Measurements from ENCODE around the gene MT1A. TPM values are rescaled to one million over a fixed set of nuclear protein-coding genes. Genes with fewer than 3 reads are reported as not detected.

MT1A gene
- total RNA-seq, 2 donors from 2014 or later, result 52.7 to 104 TPM

- no peak for DNase-seq (ENCODE audit: low spot score)
- intact Hi-C loops (cut with DNase I), result no loop called here
These were observed 11.8 kb upstream of the MT1A start for GRCh38 chr16:56626685-56627084.

GRCh38 chr16:56628486-56629350 is 9.7 kb upstream of the MT1A start:
- intact Hi-C loops (cut with DNase I), result no loop called here
- peak; percentile 38 for DNase-seq (ENCODE audit: low spot score)

DNA sequence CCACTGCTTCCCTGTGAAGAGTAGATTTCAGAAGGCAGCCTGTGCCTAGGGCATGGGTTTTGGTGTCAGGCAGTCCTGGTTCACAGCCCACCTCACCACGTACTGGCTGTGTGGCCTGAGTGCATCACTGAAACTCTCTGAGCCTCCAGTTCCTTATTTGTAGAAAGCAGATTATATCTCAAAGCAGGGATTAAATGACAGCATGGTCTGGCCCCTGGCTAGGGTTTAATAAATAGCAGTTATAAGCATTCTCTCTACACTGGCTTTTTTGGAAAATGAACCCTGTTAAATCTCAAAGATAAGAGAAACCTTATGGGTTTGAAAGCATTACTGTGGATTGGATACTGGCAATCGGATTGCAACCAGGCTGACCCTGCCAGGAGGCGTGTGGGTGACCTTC is 8.9 kb upstream of the MT1A start:
- intact Hi-C loops (cut with DNase I), result no loop called here
- no peak for DNase-seq (ENCODE audit: low spot score)

- no peak for DNase-seq (ENCODE audit: low spot score)
- intact Hi-C loops (cut with DNase I), result no loop called here
These were observed 8.3 kb upstream of the MT1A start for GRCh38 chr16:56630134-56630533.

- DNase-seq (ENCODE audit: low spot score), result no peak
- intact Hi-C loops (cut with DNase I), result no loop called here
These were observed 7.3 kb upstream of the MT1A start for GRCh38 chr16:56631197-56631596.

DNA sequence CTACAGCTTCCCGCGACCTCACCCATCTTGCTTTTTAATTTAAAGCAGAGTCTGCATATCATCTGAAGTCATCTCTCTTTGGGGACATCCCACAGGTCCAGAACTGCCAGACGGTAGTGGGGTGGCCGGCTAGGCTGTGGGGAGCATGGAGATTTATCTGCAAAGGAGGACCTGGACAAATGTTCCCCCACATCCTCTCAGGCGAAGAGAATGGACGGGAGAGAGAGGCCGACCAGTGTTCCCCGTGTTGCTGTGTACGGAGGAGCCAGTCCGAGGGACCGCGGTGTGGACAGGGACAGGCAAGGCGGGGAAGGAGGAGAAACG is 6.7 kb upstream of the MT1A start:
- intact Hi-C loops (cut with DNase I), result no loop called here
- DNase-seq (ENCODE audit: low spot score), result no peak

GRCh38 chr16:56632156-56632847 is 6.2 kb upstream of the MT1A start, which contains the start of gene MT1M:
TSS of gene MT1M (plus strand) at chr16:56632659. CDS start at chr16:56632732, 73 bp downstream.
- intact Hi-C loops (cut with DNase I), result no loop called here
- DNase-seq (ENCODE audit: low spot score), result peak; percentile 94

DNA sequence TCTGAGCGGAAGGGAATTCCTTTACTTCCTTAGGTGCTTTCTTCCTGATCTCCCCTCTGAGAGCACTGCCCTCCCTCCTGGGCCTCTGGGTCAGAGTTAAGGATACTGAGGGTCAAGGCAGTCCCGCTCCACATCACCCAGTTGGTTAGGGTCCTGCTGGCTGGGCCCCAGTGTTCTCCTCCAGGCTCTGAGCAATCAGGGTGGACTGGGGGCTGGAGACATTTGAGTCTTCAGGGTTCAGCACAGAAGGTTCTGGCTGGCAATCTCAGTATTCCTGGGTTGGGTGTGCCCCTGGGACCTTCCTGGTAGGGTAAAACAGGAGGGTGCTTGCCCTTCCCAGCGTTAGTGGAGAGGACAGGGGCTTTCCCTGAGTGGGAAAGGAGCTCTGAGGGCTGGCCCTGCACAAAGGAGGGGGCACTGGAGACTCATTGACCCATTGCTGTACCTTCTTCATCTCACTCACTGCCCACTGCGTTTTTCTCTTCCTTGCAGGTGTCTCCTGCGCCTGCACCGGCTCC is 5.6 kb upstream of the MT1A start:
- peak; percentile 76 for DNase-seq (ENCODE audit: low spot score)
- intact Hi-C loops (cut with DNase I), result no loop called here

- intact Hi-C loops (cut with DNase I), result no loop called here
These were observed 4.9 kb upstream of the MT1A start for GRCh38 chr16:56633535-56633934.

DNA sequence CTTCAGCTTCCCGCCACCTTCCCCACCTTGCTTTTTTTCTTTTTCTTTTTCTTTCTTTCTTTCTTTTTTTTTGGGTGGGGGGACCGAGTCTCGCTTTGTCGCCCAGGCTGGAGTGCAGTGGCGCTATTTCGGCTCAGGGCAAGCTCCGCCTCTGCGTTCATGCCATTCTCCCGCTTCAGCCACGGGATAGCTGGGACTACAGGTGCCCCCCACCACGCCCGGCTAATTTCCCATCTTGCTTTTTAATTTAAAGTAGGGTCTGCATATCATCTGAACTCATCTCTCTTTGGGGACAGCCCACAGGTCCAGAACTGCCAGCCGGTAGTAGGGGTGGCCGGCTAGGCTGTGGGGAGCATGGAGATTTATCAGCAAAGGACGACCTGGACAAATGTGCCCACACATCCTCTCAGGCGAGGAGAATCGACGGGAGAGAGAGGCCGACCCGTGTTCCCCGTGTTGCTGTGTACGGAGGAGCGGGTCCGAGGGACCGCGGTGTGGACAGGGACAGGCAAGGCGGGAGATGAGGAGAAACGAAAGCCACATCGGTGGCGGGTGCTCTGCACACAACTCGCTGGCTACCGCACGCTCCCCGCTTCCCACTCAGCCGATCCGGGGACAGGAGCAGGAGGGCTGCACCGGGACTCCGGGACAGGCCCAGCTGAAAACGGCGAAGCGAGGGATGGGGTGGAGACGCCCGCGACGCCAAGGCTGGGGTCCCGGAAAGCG is 3.6 kb upstream of the MT1A start:
- no peak for DNase-seq (ENCODE audit: low spot score)
- intact Hi-C loops (cut with DNase I), result no loop called here

More at GRCh38 chr16:56633535-56633934, 4.9 kb upstream of the MT1A start:
- DNase-seq (ENCODE audit: low spot score), result peak; percentile 63

DNA sequence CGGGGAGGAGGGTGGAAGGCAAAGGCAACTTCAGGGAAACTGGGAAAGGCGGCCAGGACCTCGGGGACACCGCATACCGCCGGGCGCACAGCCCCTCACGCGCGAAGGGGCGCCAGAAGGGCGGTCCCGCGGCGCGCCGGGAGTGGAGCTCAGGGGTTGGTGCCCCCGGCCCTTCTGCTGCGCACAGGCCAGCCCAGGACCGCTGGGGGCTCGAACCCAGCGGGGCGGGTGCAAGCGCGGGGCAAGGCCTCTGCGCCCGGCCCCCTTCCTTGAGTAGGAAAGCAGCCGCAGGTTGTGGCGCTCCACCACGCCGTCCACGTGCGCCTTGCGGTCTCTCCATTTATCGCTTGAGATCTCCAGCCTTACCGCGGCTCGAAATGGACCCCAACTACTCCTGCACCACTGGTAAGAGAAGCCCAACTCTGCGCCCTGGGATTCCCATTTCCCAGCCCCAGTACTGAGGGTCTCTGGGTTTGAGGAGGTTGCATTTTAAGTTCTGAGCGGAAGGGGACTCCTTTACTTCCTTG is 3.0 kb upstream of the MT1A start:
- intact Hi-C loops (cut with DNase I), result no loop called here
- DNase-seq (ENCODE audit: low spot score), result no peak

DNA sequence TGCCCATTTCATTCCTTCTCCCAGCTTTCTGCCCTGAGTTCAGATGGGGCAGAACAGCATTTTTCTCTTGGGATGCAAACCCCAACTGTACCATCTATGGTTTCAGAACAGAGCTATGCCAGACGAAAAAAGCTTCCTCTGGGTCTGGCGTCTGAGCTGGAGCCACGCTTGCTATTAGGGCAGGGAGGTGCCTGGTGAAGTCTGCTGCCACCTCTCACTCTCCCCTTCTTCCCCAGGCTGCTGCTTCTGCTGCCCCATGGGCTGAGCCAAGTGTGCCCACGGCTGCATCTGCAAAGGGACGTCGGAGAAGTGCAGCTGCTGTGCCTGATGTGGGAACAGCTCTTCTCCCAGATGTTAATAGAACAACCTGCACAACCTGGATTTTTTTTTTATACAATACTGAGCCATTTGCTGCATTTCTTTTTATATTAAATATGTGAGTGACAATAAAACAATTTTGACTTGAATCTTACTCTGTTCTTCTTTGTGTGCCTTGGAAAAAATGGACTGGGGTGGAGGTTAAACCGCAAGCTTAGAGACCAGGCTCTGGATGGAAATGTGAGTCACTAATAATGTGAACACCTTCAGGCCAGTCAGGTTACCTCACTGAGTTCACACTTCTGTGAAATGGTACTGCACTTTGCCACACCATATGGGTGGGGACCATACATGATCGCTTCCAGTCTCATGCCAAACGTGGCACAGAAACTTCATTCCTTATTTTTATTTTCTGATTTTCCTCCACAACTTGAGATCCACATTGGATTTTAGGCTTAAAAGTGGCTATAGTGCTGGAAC is 1.7 kb upstream of the MT1A start:
- intact Hi-C loops (cut with DNase I), result no loop called here
- no peak for DNase-seq (ENCODE audit: low spot score)

DNA sequence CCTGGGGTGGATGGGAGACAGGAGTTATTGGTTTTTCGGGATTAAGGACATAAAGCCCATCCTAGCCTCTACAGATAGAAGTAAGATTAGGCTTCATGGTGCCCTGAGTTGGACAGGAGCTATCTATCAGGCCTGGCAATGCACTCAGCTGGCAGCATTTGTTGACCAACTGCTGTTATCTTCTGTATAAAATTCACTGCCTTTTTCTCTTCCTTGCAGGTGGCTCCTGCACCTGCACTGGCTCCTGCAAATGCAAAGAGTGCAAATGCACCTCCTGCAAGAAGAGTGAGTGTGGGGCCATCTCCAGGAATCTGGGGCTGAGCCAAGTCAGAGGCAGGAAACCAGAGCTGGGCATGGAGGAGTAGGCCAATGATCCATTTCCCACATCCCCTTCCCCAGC is 579 bp downstream of the MT1A start:
- intact Hi-C loops (cut with DNase I), result no loop called here
- no peak for DNase-seq (ENCODE audit: low spot score)

DNA sequence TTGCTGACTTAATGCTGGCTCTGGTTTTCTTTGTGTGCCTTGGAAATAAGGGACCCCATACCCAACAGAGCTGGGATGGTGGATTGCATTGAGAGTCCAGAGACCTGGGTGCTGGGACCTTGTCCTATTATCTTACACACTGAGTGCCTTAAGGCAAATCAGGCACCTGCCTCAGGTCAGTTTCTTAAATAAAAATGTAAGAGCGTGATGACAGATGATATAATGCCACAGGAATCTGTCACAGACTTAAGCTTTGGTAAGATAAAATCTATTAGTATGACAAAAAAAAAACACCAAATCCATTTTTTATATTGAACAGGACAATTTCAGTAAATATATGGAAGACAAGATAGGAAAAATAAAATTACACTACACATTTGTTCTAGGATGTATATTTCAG is 1.6 kb downstream of the MT1A start:
- no peak for DNase-seq (ENCODE audit: low spot score)
- intact Hi-C loops (cut with DNase I), result no loop called here

DNA sequence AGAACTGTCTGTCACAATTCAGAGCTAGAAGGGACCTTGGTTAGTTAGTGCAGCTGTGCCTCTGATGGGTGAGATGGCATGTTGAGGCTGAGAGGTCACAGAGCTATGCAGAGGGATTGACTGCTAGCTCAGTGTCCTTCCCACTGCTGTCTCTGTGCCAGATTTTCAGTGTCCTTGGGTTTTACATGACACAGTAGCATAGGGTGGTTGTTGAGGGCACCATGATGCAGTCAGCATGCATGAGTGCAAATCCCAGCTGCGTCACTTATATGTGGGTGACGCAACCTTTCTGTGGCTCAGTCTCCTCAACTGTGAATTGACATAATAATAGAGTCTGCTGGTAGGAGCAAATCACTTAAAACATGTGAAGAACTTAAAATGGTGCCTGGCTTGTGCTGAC is 2.7 kb downstream of the MT1A start:
- intact Hi-C loops (cut with DNase I), result no loop called here

DNA sequence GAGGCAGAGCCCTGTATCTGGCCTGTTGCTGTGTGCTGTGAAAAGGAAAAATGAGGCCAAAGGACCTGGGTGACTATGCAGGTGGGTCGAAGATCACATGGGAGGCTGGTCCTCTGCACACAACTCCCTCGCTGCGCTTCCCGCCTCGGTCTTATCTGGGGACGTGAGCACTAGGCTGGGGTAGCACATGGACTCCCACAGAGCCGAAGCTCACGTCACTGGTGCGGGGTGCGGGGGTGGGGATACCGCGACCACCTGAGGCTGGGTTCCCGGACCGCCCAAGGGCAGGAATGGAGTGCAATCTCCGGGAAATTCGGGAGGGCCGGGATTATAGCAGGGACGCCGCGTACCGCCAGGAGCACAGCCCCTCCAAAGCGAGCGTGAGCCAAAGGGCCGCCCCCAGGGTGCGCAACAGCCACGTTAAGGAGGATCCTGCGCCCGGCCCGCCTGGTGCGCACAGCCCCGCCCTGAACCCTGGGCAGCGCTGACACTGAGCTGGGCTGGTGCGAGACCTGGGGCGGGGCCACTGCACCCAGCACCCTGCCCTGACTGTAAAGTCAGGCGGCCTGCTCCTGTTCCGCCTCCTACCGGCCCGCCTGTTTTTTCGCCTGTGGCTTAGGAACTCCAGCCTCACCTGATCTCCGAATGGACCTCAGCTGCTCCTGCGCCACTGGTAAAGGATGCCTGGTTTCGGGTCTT is 4.8 kb downstream of the MT1A start:
- intact Hi-C loops (cut with DNase I), result no loop called here
- peak; percentile 95 for DNase-seq (ENCODE audit: low spot score)

More for the DNA sequence above, 2.7 kb downstream of the MT1A start:
- no peak for DNase-seq (ENCODE audit: low spot score)

DNA sequence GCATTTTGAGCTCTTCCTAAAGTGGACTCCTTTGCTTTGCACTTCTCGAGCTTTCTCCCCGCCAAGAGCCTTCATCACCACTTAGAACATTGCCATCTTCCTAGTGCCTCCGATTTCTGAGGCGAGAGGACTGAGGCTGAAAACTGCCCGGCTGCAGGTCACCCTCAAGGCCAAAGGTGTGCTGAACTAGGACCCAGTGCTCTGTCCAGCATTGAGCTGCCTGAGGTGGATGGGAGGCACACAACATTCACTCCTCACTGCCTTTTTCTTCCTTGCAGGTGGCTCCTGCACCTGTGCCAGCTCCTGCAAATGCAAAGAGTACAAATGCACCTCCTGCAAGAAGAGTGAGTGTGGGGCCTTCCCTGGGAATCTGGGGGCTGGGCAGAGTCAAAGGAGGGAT is 5.4 kb downstream of the MT1A start:
- DNase-seq (ENCODE audit: low spot score), result no peak
- intact Hi-C loops (cut with DNase I), result no loop called here

GRCh38 chr16:56645311-56645710 is 6.8 kb downstream of the MT1A start:
- intact Hi-C loops (cut with DNase I), result no loop called here
- DNase-seq (ENCODE audit: low spot score), result no peak

Measured in posterior vena cava (tissue), 2 donors.